ENCODE data around the gene PGAP3. TPM values are rescaled to one million over a fixed set of nuclear protein-coding genes. Genes with fewer than 3 reads are reported as not detected.

PGAP3 gene
- total RNA-seq, 1 experiment from 2014 or later: 21.8 TPM

DNA sequence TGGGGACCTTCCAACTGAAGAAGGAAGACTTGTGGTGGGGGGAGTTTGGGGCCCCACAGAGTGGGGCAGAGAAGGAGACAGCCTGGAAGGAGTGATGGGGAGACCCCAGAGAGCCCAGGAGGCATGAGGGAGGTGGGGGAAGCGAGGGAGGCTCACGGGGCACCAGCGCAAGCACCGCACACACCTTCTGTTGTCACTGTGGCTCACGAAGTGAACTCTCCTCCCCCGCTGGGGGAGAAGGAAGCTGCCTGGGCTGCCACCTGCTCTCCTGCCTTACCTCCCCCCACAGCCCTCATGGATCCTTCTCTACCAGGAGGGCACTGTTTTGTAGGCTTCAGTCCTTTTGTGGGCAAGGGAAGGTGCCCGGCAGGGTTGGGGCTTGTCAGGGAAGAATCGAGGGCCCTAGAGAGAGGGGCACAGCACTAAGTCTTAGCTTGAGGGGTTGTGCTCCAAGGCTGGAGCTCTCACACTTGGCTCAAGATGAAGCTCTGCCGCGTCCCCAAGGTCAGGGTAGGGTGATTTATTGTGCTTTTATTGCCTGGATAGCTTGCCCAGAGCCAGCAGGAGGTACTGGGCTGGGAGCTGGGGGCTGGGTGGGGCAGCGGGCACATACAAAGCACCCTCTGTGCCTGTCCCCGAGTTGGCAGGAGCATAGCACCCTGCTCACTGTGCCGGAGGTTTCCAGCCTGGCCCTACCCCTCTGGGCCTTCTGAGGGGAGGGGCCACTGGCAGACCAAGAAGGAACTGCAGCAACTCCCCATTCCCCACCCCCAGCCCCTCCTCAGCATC is 55.5 kb downstream of the PGAP3 start:
- TF ChIP-seq, protein P1, sequence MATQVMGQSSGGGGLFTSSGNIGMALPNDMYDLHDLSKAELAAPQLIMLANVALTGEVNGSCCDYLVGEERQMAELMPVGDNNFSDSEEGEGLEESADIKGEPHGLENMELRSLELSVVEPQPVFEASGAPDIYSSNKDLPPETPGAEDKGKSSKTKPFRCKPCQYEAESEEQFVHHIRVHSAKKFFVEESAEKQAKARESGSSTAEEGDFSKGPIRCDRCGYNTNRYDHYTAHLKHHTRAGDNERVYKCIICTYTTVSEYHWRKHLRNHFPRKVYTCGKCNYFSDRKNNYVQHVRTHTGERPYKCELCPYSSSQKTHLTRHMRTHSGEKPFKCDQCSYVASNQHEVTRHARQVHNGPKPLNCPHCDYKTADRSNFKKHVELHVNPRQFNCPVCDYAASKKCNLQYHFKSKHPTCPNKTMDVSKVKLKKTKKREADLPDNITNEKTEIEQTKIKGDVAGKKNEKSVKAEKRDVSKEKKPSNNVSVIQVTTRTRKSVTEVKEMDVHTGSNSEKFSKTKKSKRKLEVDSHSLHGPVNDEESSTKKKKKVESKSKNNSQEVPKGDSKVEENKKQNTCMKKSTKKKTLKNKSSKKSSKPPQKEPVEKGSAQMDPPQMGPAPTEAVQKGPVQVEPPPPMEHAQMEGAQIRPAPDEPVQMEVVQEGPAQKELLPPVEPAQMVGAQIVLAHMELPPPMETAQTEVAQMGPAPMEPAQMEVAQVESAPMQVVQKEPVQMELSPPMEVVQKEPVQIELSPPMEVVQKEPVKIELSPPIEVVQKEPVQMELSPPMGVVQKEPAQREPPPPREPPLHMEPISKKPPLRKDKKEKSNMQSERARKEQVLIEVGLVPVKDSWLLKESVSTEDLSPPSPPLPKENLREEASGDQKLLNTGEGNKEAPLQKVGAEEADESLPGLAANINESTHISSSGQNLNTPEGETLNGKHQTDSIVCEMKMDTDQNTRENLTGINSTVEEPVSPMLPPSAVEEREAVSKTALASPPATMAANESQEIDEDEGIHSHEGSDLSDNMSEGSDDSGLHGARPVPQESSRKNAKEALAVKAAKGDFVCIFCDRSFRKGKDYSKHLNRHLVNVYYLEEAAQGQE (IDR thresholded peaks at IDR 0.05; ENCODE audit: insufficient read depth in 1 of 2, low read depth in 2 of 2, low read length in 1 of 2): no peak
- TF ChIP-seq TCF7L2 (IDR thresholded peaks at IDR 0.05; ENCODE audit: low read depth, low read length): peak; percentile 95
- TF ChIP-seq CTCF (IDR thresholded peaks at IDR 0.05): no peak
- peaks cover 41% of the 10 kb centered on the region for H3K4me1 ChIP-seq (ENCODE audit: control insufficient read depth, insufficient read depth, low read length)
- BruUV-seq (replicated peaks): no TSS peak
- no peaks in the 10 kb centered on the region for H3K9me3 ChIP-seq (ENCODE audit: control insufficient read depth, insufficient read depth, low read depth, low read length)
- no peaks in the 10 kb centered on the region for H3K36me3 ChIP-seq (ENCODE audit: control insufficient read depth, insufficient read depth, low read length)
- in situ Hi-C loops (cut with HindIII; ENCODE audit: low pct_unique_long_range_greater_than_20kb, low sequenced_read_pairs) (no loop called here), intact Hi-C loops (cut with micrococcal nuclease; ENCODE audit: unreplicated experiment) (no loop called here)
- CTCF ChIA-PET: interaction anchor here (0.5 to 1.8 kb wide), 4 partner anchors 9 to 38 kb away, joined by 3 to 12 read pairs (median 7); no protein-coding TSS in a partner anchor
- no peaks in the 10 kb centered on the region for H3K27me3 ChIP-seq (ENCODE audit: control insufficient read depth, insufficient read depth, low read length)
- peak overlapping the region; percentile 32 for H3K27ac ChIP-seq (ENCODE audit: low read length)
- DNase-seq (ENCODE audit: low read depth, low spot score) (no peak), ATAC-seq (peak; percentile 39; the same call in 1 of the 2 replicates)
- no peak overlapping the region for H3K4me3 ChIP-seq (ENCODE audit: low read depth in 2 of 2, low read length in 2 of 2)
- POLR2A ChIA-PET: no interaction called here

- Histone ChIP-seq H3K4me1 (ENCODE audit: control insufficient read depth, insufficient read depth, low read length) (peaks cover 38% of the 10 kb centered on the region), H3K9me3 (ENCODE audit: control insufficient read depth, insufficient read depth, low read depth, low read length) (no peaks in the 10 kb centered on the region), H3K4me3 (ENCODE audit: low read depth in 2 of 2, low read length in 2 of 2) (no peak overlapping the region), H3K36me3 (ENCODE audit: control insufficient read depth, insufficient read depth, low read length) (no peaks in the 10 kb centered on the region), H3K27me3 (ENCODE audit: control insufficient read depth, insufficient read depth, low read length) (no peaks in the 10 kb centered on the region), H3K27ac (ENCODE audit: low read length) (peak overlapping the region; percentile 32)
- TF ChIP-seq CTCF (IDR thresholded peaks at IDR 0.05) (no peak), POLR2AphosphoS5 (IDR thresholded peaks at IDR 0.05; ENCODE audit: low read depth, low read length) (no peak), TCF7L2 (IDR thresholded peaks at IDR 0.05; ENCODE audit: low read depth, low read length) (no peak), SIN3A (IDR thresholded peaks at IDR 0.05; ENCODE audit: borderline replicate concordance, insufficient read depth, low read depth, low read length) (no peak)
- TF ChIP-seq, protein P1 (IDR thresholded peaks at IDR 0.05; ENCODE audit: insufficient read depth in 1 of 2, low read depth in 2 of 2, low read length in 1 of 2): no peak
- ChIA-PET CTCF (interaction anchor here (1.1 to 1.8 kb wide), 2 partner anchors 8 to 10 kb away, joined by 5 to 6 read pairs; no protein-coding TSS in a partner anchor), POLR2A (interaction anchor here (0.5 to 0.6 kb wide), 2 partner anchors 34 to 467 kb away, joined by 3 to 6 read pairs; no protein-coding TSS in a partner anchor)
- ATAC-seq (no peak), DNase-seq (ENCODE audit: low read depth, low spot score) (no peak)
- in situ Hi-C loops (cut with HindIII; ENCODE audit: low pct_unique_long_range_greater_than_20kb, low sequenced_read_pairs) (no loop called here), intact Hi-C loops (cut with micrococcal nuclease; ENCODE audit: unreplicated experiment) (no loop called here)
- no TSS peak for BruUV-seq (replicated peaks)
Measured at GRCh38 chr17:39631403-39631802, 56.5 kb downstream of the PGAP3 start.
